H1 (cell line): ENCODE results near the gene SREK1IP1. TPM values are rescaled to one million over a fixed set of nuclear protein-coding genes. Genes with fewer than 3 reads are reported as not detected.

Experiments used
- CTCF ChIA-PET: fragments of 300-600 bp; sonication (Branson Sonifier 250); formaldehyde crosslinking; loops from one replicate; lab custom pipeline; 2021; ENCODE audit not compliant: partially characterized antibody; lab: Charles Lee
- POLR2A ChIA-PET: fragments of 300-600 bp; sonication (Branson Sonifier 250); formaldehyde crosslinking; loops from one replicate; lab custom pipeline; 2021; ENCODE audit warnings: inconsistent platforms; ENCODE audit not compliant: partially characterized antibody; lab: Charles Lee
- DNase-seq, 2 experiments: peaks; one replicate each; pipeline versions ENCODE4 v3.0.0 to v3.0.0-alpha.2; 2010 to 2022; ENCODE audit warnings: low spot score in 2 of 2, low read depth in 1 of 2, mixed read lengths in 1 of 2
- FAIRE-seq: peaks from 2 replicates; lab custom pipeline; 2011; peaks lifted over from hg19 to GRCh38; lab: Jason Lieb, UNC
- H2AFZ ChIP-seq: 2 replicates; pipeline ENCODE4 v1.8.1; 2012; ENCODE audit warnings: low read length, inconsistent platforms
- H2AK5ac ChIP-seq: 2 replicates; pipeline ENCODE4 v1.6.1; 2013; ENCODE audit warnings: low read depth, low read length
- H2BK120ac ChIP-seq: replicated peaks from 2 replicates; pipeline ENCODE3; 2013; ENCODE audit warnings: low read depth, low read length, inconsistent platforms
- H2BK12ac ChIP-seq: 2 replicates; pipeline ENCODE4 v1.6.1; 2013; ENCODE audit warnings: low read depth, low read length
- H2BK15ac ChIP-seq: 2 replicates; pipeline ENCODE4 v1.6.1; 2013; ENCODE audit warnings: low read length
- H2BK20ac ChIP-seq: 2 replicates; pipeline ENCODE4 v1.6.1; 2013; ENCODE audit warnings: low read length
- H2BK5ac ChIP-seq: 2 replicates; pipeline ENCODE4 v1.6.1; 2013; ENCODE audit warnings: low read depth, low read length
- H3K14ac ChIP-seq: 2 replicates; pipeline ENCODE4 v1.6.1; 2013; ENCODE audit warnings: inconsistent platforms; ENCODE audit not compliant: insufficient read length
- H3K18ac ChIP-seq: 2 replicates; pipeline ENCODE4 v1.6.1; 2013; ENCODE audit warnings: low read length; ENCODE audit errors: extremely low read depth
- H3K23ac ChIP-seq: 2 replicates; pipeline ENCODE4 v1.6.1; 2013; ENCODE audit warnings: inconsistent platforms; ENCODE audit not compliant: insufficient read length
- H3K23me2 ChIP-seq: 2 replicates; pipeline ENCODE4 v1.6.1; 2013; ENCODE audit warnings: low read depth, low read length
- H3K27ac ChIP-seq: 2 replicates; pipeline ENCODE4 v1.6.1; 2011; ENCODE audit warnings: low read depth, low read length, inconsistent platforms
- H3K27me3 ChIP-seq, 4 experiments: replicated peaks in 1 of 4; 1 replicate in 1 of 4; 2 replicates in 3 of 4; pipeline versions ENCODE4 v1.6.1 to v1.8.1; 2011 to 2013; ENCODE audit warnings: low read length in 3 of 4, mild to moderate bottlenecking in 3 of 4, inconsistent platforms in 2 of 4, mixed read lengths in 2 of 4, moderate library complexity in 1 of 4; ENCODE audit not compliant: control insufficient read depth in 3 of 4, insufficient read depth in 3 of 4; ENCODE audit errors: extremely low read depth in 1 of 4
- H3K36me3 ChIP-seq, 4 experiments: 2 replicates each; pipeline versions ENCODE4 v1.6.1 to v1.8.1; 2011 to 2013; ENCODE audit warnings: mild to moderate bottlenecking in 4 of 4, low read length in 3 of 4, moderate library complexity in 2 of 4, control low read depth in 1 of 4, inconsistent platforms in 1 of 4; ENCODE audit not compliant: insufficient read depth in 4 of 4, control insufficient read depth in 2 of 4
- H3K4ac ChIP-seq: replicated peaks from 2 replicates; pipeline ENCODE3; 2013; ENCODE audit warnings: low read length, low read depth, mixed read lengths, inconsistent platforms; ENCODE audit not compliant: insufficient read length
- H3K4me1 ChIP-seq, 4 experiments: replicated peaks in 1 of 4; 1 replicate in 1 of 4; 2 replicates in 3 of 4; pipeline versions ENCODE4 v1.6.1 to v1.8.1; 2011 to 2013; ENCODE audit warnings: low read length in 3 of 4, inconsistent platforms in 2 of 4, mixed read lengths in 1 of 4; ENCODE audit not compliant: insufficient read depth in 4 of 4, control insufficient read depth in 3 of 4
- H3K4me2 ChIP-seq, 2 experiments: 2 replicates each; pipeline versions ENCODE4 v1.6.1 to v1.8.1; 2011 to 2013; ENCODE audit warnings: low read depth in 2 of 2, low read length in 2 of 2, control low read depth in 1 of 2, inconsistent platforms in 1 of 2, mild to moderate bottlenecking in 1 of 2; ENCODE audit not compliant: insufficient read depth in 1 of 2
- H3K4me3 ChIP-seq, 4 experiments: fragments of 200-600, 300-600 bp in 1 of 4; sonication (generic), shearing (Covaris generic), sonication (Bioruptor Twin) in 1 of 4; 2 replicates each; pipeline versions ENCODE4 v1.5.1 to v1.8.1; 2011 to 2016; ENCODE audit warnings: low read length in 4 of 4, low read depth in 3 of 4, control low read depth in 2 of 4, inconsistent platforms in 2 of 4, mild to moderate bottlenecking in 2 of 4, mixed read lengths in 1 of 4, moderate library complexity in 1 of 4; ENCODE audit not compliant: insufficient read depth in 2 of 4; ENCODE audit errors: extremely low read depth in 1 of 4
- H3K56ac ChIP-seq: replicated peaks from 2 replicates; pipeline ENCODE3; 2013; ENCODE audit warnings: low read depth, mild to moderate bottlenecking, mixed read lengths, low read length, inconsistent platforms; ENCODE audit not compliant: insufficient read length
- H3K79me1 ChIP-seq: 2 replicates; pipeline ENCODE4 v1.6.1; 2013; ENCODE audit warnings: low read depth, low read length, control low read depth
- H3K79me2 ChIP-seq, 2 experiments: 2 replicates each; pipeline versions ENCODE4 v1.6.1 to v1.8.1; 2012 to 2013; ENCODE audit warnings: low read length in 2 of 2, mild to moderate bottlenecking in 2 of 2, inconsistent platforms in 1 of 2; ENCODE audit not compliant: insufficient read depth in 2 of 2, control insufficient read depth in 1 of 2
- H3K9ac ChIP-seq, 4 experiments: replicated peaks in 1 of 4; 1 replicate in 1 of 4; 2 replicates in 3 of 4; pipeline versions ENCODE4 v1.6.1 to v1.8.1; 2011 to 2013; ENCODE audit warnings: low read depth in 3 of 4, low read length in 3 of 4, control low read depth in 2 of 4, mild to moderate bottlenecking in 2 of 4, moderate library complexity in 2 of 4, inconsistent platforms in 1 of 4; ENCODE audit errors: extremely low read depth in 1 of 4
- H3K9me3 ChIP-seq, 2 experiments: 2 replicates each; pipeline versions ENCODE4 v1.6.1 to v1.8.1; 2012 to 2013; ENCODE audit warnings: mild to moderate bottlenecking in 2 of 2, moderate library complexity in 2 of 2, control low read depth in 1 of 2, inconsistent platforms in 1 of 2, low read depth in 1 of 2, low read length in 1 of 2, mixed read lengths in 1 of 2; ENCODE audit not compliant: insufficient read depth in 2 of 2
- H4K20me1 ChIP-seq, 2 experiments: replicated peaks in 1 of 2; 2 replicates each; pipeline versions ENCODE3 to v1.8.1; 2011 to 2013; ENCODE audit warnings: inconsistent platforms in 2 of 2, low read length in 2 of 2, mild to moderate bottlenecking in 1 of 2; ENCODE audit not compliant: insufficient read depth in 2 of 2, control insufficient read depth in 1 of 2
- H4K5ac ChIP-seq: 2 replicates; pipeline ENCODE4 v1.6.1; 2013; ENCODE audit warnings: low read length, low read depth, mixed read lengths, inconsistent platforms; ENCODE audit not compliant: insufficient read length
- H4K8ac ChIP-seq: 2 replicates; pipeline ENCODE4 v1.8.0; 2013; ENCODE audit warnings: mild to moderate bottlenecking, moderate library complexity, low read length, inconsistent platforms; ENCODE audit not compliant: insufficient read depth; ENCODE audit errors: extremely low read depth
- H4K91ac ChIP-seq: replicated peaks from 2 replicates; pipeline ENCODE3; 2013; ENCODE audit warnings: low read length, mixed read lengths, inconsistent platforms; ENCODE audit not compliant: insufficient read length
- CTCF ChIP-seq, 3 experiments: IDR thresholded peaks; 1 replicate in 2 of 3; 2 replicates in 1 of 3; pipeline versions ENCODE4 v1.5.1 to v1.6.1; 2011; ENCODE audit warnings: low read length in 3 of 3, mild to moderate bottlenecking in 3 of 3, inconsistent platforms in 2 of 3, low read depth in 1 of 3, moderate library complexity in 1 of 3; ENCODE audit not compliant: insufficient read depth in 1 of 3; ENCODE audit errors: control extremely low read depth in 1 of 3
- POLR2AphosphoS5 ChIP-seq: IDR thresholded peaks from 2 replicates; pipeline ENCODE4 v1.6.1; 2011; ENCODE audit warnings: low read depth, low read length
- POU5F1 ChIP-seq: IDR thresholded peaks from 2 replicates; pipeline ENCODE4 v1.6.1; 2011; ENCODE audit warnings: low read depth, mild to moderate bottlenecking, low read length, moderate library complexity
- RAD21 ChIP-seq, 2 experiments: IDR thresholded peaks in 1 of 2; conservative IDR thresholded peaks in 1 of 2; 2 replicates each; pipeline ENCODE4 v1.6.1; 2011; ENCODE audit warnings: low read depth in 2 of 2, low read length in 2 of 2, improper control_type of control experiment in 1 of 2, inconsistent platforms in 1 of 2, mild to moderate bottlenecking in 1 of 2, moderate library complexity in 1 of 2
- SRF ChIP-seq: IDR thresholded peaks from 2 replicates; pipeline ENCODE4 v1.6.1; 2011; ENCODE audit warnings: mild to moderate bottlenecking, low read depth, low read length, moderate library complexity
- WGBS, 2 experiments: shearing (Covaris generic) in 1 of 2; methylation state at CpG; one replicate each; pipeline versions ENCODE4 v1.1.6 to v1.1.7; 2013 to 2015; ENCODE audit warnings: low lambda C conversion rate in 2 of 2, mixed read lengths in 2 of 2, inconsistent platforms in 1 of 2, low coverage in 1 of 2, missing lambda C conversion rate in 1 of 2; ENCODE audit not compliant: insufficient replicate concordance in 2 of 2, insufficient coverage in 1 of 2, insufficient read length in 1 of 2; ENCODE audit errors: extremely low coverage in 1 of 2, missing lambda C conversion rate in 1 of 2; 5-methylcytosine and 5-hydroxymethylcytosine counted together
- polyA plus RNA-seq, 7 experiments: library from polyadenylated mRNA; depleted of rRNA in 3 of 7; stranded (reverse) in 5 of 7; unstranded in 2 of 7; fragments of >200 nt in 5 of 7; fragments of 200-250 nt in 2 of 7; gene quantifications; 1 replicate in 5 of 7; 2 replicates in 1 of 7; 4 replicates in 1 of 7; pipeline versions ENCODE4 v1.2.1 to v1.2.3, GENCODE V29; 2011 to 2013; ENCODE audit warnings: missing spikeins in 2 of 7, mixed read lengths in 2 of 7
- total RNA-seq: library from RNA; stranded (reverse); fragmentation: NEBNext Ultra II Directional; extraction: Animal tissue kit (Norgen Biotek cat#: 25700); gene quantifications from 2 replicates; pipeline ENCODE4 v1.2.1, GENCODE V29; 2021

Gene SREK1IP1
- total and polyA plus RNA-seq, 2 of the 8 experiments (the other 6 are each of a cell fraction or from before 2014, with no cell fraction given): 6.2 to 39.0 TPM

- no peak overlapping the region for H4K8ac ChIP-seq
- DNase-seq (peak in 1 of 2 experiments; percentile 72), FAIRE-seq (peak; percentile 87)
- H3K27me3 ChIP-seq: no peaks in the 10 kb centered on the region
- no peaks in the 10 kb centered on the region for H3K23me2 ChIP-seq
- no peak overlapping the region for H3K18ac ChIP-seq
- H3K4ac ChIP-seq: no peak overlapping the region
- no peaks in the 10 kb centered on the region for H3K4me1 ChIP-seq
- 10% methylated on average over 3 of the region's 3 CpGs; no CpG with 5 or more reads in 1 of the 2 experiments for WGBS, 2 experiments
- H3K14ac ChIP-seq: no peak overlapping the region
- H3K9me3 ChIP-seq: no peaks in the 10 kb centered on the region
- CTCF ChIA-PET: interaction anchor here (0.6 to 2.9 kb wide), 30 partner anchors 8 to 596 kb away, joined by 3 to 57 read pairs (median 4); partner anchors contain the start of genes CWC27 and SREK1IP1
- peaks cover 0 to 3% of the 10 kb centered on the region in 2 experiments for H4K20me1 ChIP-seq
- peak in 2 of 3 experiments; percentile 69 to 79; a peak in 3 of 4 replicates for TF ChIP-seq CTCF (IDR thresholded peaks at IDR 0.05; ENCODE audit: control extremely low read depth in 1 of 3, insufficient read depth in 1 of 3, low read depth in 1 of 3, low read length in 3 of 3)
- TF ChIP-seq RAD21 (IDR thresholded peaks at IDR 0.05 in 1 of 2, conservative IDR thresholded peaks at IDR 0.05 in 1 of 2; ENCODE audit: low read depth in 2 of 2, low read length in 2 of 2): peak; percentile 88 to 89
- TF ChIP-seq SRF: no peak
- no peak for TF ChIP-seq POLR2AphosphoS5
- TF ChIP-seq POU5F1: no peak
- H2BK5ac ChIP-seq: no peak overlapping the region
- no peak overlapping the region for H4K5ac ChIP-seq
- no peak overlapping the region for H3K23ac ChIP-seq
- H4K91ac ChIP-seq: no peak overlapping the region
- no peak overlapping the region for H2BK20ac ChIP-seq
- POLR2A ChIA-PET: interaction anchor here (1.0 kb wide), 1 partner anchor 94 kb away, joined by 3 read pairs; the partner anchor contains the start of gene SHISAL2B
- H2BK12ac ChIP-seq: no peak overlapping the region
- peaks cover 0 to 14% (median 3%) of the 10 kb centered on the region in 4 experiments; a peak in 3 of 8 replicates for H3K36me3 ChIP-seq
- no peak overlapping the region for H2AK5ac ChIP-seq
- no peak overlapping the region for H3K56ac ChIP-seq
- H3K79me2 ChIP-seq: peaks cover 0 to 10% of the 10 kb centered on the region in 2 experiments; a peak in 2 of 4 replicates
- no peak overlapping the region for H3K9ac ChIP-seq
- no peak overlapping the region for H3K4me2 ChIP-seq
- no peaks in the 10 kb centered on the region for H3K79me1 ChIP-seq
- no peak overlapping the region for H2AFZ ChIP-seq
- H2BK120ac ChIP-seq: no peak overlapping the region
- H3K4me3 ChIP-seq: no peak overlapping the region
- H3K27ac ChIP-seq: no peak overlapping the region
- H2BK15ac ChIP-seq: no peak overlapping the region
These were observed 16.0 kb upstream of the SREK1IP1 start for GRCh38 chr5:64784451-64785025.
